Kidney epithelial cell (primary cell): ENCODE results near the gene HHAT. TPM values are rescaled to one million over a fixed set of nuclear protein-coding genes. Genes with fewer than 3 reads are reported as not detected.

Experiments
- DNase-seq: peaks from one replicate; pipeline ENCODE4 v3.0.0-alpha.2; 2010; ENCODE audit warnings: low read depth
- H3K27me3 ChIP-seq: 2 replicates; pipeline ENCODE4 v1.6.0; 2011; ENCODE audit warnings: low read length; ENCODE audit not compliant: control insufficient read depth, insufficient read depth
- H3K36me3 ChIP-seq: 2 replicates; pipeline ENCODE4 v1.5.1; 2011; ENCODE audit warnings: low read length; ENCODE audit not compliant: control insufficient read depth, insufficient read depth
- H3K4me3 ChIP-seq: 2 replicates; pipeline ENCODE4 v1.5.1; 2011; ENCODE audit warnings: low read depth, mild to moderate bottlenecking, control low read depth, low read length
- total RNA-seq: library from RNA; depleted of rRNA; stranded (reverse); fragments of >200 nt; gene quantifications from 2 replicates; pipeline ENCODE4 v1.2.3, GENCODE V29; 2015
- TF ChIP-seq, protein P1 (sequence below): IDR thresholded peaks from 2 replicates; pipeline ENCODE4 v1.5.1; 2011; ENCODE audit warnings: mild to moderate bottlenecking, moderate library complexity, low read length, control low read depth, inconsistent platforms; ENCODE audit not compliant: insufficient read depth, poor library complexity, severe bottlenecking

Gene HHAT
- total RNA-seq, 1 donor from 2014 or later = 15.0 TPM

DNA sequence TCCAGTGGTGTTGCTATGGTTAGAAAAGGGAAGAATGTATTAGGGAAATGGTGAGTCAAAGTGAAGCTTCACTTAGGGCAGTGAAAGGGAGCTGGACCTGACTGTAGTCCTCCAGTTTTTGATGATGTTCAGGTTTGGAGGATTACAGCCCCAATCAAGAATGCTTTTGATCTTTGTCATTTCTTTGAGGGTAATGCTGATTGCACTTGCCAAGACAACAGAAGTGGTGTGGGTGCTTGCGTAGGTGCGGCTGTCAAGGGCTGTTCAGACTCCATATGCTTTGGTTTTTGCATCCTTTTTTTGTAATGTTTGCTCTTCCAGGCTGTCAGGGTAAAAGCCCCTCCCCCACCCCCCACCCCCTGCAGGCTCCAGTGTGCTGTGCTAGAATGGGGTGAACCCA lies 38.9 kb downstream of the HHAT start:
- TF ChIP-seq, protein P1, sequence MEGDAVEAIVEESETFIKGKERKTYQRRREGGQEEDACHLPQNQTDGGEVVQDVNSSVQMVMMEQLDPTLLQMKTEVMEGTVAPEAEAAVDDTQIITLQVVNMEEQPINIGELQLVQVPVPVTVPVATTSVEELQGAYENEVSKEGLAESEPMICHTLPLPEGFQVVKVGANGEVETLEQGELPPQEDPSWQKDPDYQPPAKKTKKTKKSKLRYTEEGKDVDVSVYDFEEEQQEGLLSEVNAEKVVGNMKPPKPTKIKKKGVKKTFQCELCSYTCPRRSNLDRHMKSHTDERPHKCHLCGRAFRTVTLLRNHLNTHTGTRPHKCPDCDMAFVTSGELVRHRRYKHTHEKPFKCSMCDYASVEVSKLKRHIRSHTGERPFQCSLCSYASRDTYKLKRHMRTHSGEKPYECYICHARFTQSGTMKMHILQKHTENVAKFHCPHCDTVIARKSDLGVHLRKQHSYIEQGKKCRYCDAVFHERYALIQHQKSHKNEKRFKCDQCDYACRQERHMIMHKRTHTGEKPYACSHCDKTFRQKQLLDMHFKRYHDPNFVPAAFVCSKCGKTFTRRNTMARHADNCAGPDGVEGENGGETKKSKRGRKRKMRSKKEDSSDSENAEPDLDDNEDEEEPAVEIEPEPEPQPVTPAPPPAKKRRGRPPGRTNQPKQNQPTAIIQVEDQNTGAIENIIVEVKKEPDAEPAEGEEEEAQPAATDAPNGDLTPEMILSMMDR = no peak
- no peak overlapping the region for H3K4me3 ChIP-seq
- H3K27me3 ChIP-seq = no peaks in the 10 kb centered on the region
- DNase-seq = no peak
- no peaks in the 10 kb centered on the region for H3K36me3 ChIP-seq

DNA sequence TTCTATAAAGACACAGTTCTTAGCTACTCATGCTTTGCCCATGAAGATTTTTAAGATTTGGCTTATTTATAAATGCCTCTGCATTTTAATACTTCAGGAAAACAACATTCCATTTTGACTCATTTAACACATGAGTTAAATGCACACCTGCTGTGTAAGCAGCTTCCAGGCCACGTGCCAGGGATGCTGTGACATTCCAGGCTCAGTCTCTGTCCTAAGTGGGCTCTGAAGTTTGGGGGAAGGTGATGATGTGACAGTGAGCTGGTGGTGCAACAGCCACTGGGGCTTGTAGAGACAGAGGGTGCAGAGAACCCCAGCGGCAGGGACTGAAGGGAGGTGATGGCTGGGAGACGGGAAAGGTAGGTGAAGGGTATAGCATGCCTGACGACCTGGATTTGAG lies 40.7 kb downstream of the HHAT start:
- H3K36me3 ChIP-seq = no peaks in the 10 kb centered on the region
- DNase-seq = no peak
- H3K4me3 ChIP-seq = no peak overlapping the region
- TF ChIP-seq, protein P1 = no peak
- H3K27me3 ChIP-seq = no peaks in the 10 kb centered on the region

DNA sequence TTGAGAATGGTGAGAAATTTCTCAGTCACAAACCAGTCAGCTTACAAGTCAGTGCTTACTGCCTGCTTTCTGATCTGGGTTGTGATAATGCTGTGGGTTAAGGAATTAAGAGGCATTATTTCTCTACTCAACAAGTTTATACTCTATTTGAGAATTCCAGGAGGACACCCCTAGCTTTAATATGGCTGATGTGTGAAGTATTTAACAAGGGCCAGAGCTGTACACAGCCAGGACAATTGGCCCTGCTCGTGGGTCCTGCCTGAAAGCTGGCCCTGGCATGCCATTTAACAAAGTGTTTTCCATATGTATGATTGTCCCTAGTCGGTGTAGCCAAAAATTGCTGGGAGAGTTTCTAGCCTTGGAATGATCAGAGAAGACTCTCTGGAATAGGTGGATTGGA lies 43.2 kb downstream of the HHAT start:
- Histone ChIP-seq H3K27me3 (no peaks in the 10 kb centered on the region), H3K4me3 (no peak overlapping the region), H3K36me3 (no peaks in the 10 kb centered on the region)
- no peak for DNase-seq
- TF ChIP-seq, protein P1 = no peak

DNA sequence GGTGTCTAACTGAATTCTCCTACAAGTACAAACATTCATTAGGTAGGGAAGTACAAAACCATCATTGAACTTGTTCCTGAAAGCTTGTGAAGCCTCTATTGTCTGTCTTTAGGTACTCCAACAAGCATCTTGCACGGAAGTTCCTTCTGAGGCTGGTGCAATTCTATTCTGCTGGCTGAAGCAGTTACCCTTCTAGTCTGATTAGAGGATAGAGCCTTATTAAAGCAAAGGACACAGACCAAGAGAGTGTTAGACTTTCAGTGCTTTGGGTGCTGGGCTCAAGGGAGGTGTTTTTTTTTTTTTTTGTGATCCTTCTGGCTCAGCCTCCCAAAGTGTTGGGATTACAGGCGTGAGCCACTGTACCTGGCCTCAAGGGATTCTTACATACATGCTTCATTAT lies 43.8 kb downstream of the HHAT start:
- no peak overlapping the region for H3K4me3 ChIP-seq
- no peaks in the 10 kb centered on the region for H3K36me3 ChIP-seq
- no peak for DNase-seq
- TF ChIP-seq, protein P1 = no peak
- no peaks in the 10 kb centered on the region for H3K27me3 ChIP-seq

DNA sequence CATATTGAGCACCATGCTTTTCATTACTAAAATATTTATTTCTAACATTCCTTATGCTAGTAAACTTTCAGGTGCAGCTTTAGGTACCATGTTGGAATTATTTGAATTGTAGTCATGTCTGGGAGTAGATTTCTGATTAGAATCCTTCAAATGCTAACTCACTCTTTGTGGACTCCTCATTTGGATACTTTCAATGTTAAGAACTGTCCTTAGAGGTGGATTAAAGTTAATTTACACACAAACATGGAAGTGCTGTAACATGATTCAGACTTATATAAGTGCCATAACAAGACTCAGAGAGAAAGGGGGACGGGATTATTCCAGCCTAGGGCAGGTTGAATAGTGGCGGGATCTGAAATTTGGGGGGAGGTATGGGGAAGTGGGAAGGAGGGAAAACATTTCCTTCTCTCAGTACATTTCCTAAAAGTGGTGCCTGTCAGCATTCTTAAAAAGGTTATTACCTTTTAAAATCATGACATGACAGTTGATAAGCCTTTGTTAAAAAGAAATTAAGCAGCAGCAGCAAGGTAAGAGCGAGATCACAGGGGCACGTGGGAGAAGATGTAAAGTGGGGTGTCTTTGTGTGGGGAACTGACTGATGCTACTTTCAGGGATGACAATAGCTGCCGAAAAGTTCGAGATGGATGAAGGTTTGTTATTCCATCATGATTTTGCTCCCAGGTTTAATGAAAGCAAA lies 44.4 kb downstream of the HHAT start:
- no peak for DNase-seq

DNA sequence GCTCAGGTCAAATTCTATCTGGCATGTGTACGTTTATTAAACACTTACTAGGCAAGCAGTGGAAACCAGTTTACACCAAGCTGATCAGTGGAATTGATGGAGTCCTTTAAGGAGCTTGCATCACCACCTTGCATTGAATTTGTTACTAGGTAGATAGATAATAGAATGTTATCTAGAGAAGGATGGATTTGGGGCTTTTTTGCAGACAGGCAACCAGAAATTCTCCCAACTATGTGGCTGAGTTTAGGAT lies 44.9 kb downstream of the HHAT start:
- Histone ChIP-seq H3K27me3 (no peaks in the 10 kb centered on the region), H3K4me3 (no peak overlapping the region), H3K36me3 (no peaks in the 10 kb centered on the region)
- TF ChIP-seq, protein P1 = no peak
- DNase-seq = no peak

More for the DNA sequence above, 44.4 kb downstream of the HHAT start:
- H3K4me3 ChIP-seq = no peak overlapping the region
- TF ChIP-seq, protein P1 = no peak
- H3K27me3 ChIP-seq = no peaks in the 10 kb centered on the region
- H3K36me3 ChIP-seq = no peaks in the 10 kb centered on the region
